Endothelial cell of umbilical vein (primary cell): ENCODE results near the gene ATRIP.

Experiments used
- CTCF ChIP-seq, 2 donors: IDR thresholded peaks; 1 replicate in 1 of 2; 2 replicates in 1 of 2; pipeline ENCODE4 v1.5.1; 2011; ENCODE audit warnings: low read length in 2 of 2, mild to moderate bottlenecking in 2 of 2, moderate library complexity in 2 of 2, control low read depth in 1 of 2, inconsistent platforms in 1 of 2, low read depth in 1 of 2; ENCODE audit not compliant: insufficient read depth in 1 of 2; ENCODE audit errors: extremely low read depth in 1 of 2
- MYC ChIP-seq: IDR thresholded peaks from one replicate; pipeline ENCODE4 v1.6.1; 2011; ENCODE audit warnings: mild to moderate bottlenecking, low read depth, low read length
- POLR2A ChIP-seq: IDR thresholded peaks from 2 replicates; pipeline ENCODE4 v1.6.1; 2012; ENCODE audit warnings: low read depth, mild to moderate bottlenecking, control low read depth, low read length
- POLR2AphosphoS5 ChIP-seq: IDR thresholded peaks from 2 replicates; pipeline ENCODE4 v1.6.1; 2012; ENCODE audit warnings: low read depth, mild to moderate bottlenecking, control low read depth, low read length, moderate library complexity; ENCODE audit not compliant: insufficient read depth

- TF ChIP-seq POLR2AphosphoS5 (no peak), CTCF (IDR thresholded peaks at IDR 0.05; ENCODE audit: extremely low read depth in 1 of 2, insufficient read depth in 1 of 2, low read depth in 1 of 2, low read length in 2 of 2) (no peak), POLR2A (no peak), MYC (no peak)
Measured at GRCh38 chr3:48397767-48398681, 48.5 kb upstream of the ATRIP start.
